HG02571 (cell line): ENCODE results near the gene DNM3.
"Not testable (repeated sequence)": the region's sequence is repeated elsewhere in the genome, so short reads cannot be mapped to it uniquely, and the experiment has no call there.

Experiments used
- ATAC-seq: cut with Tn5 transposase; IDR thresholded peaks from one replicate; pipeline ENCODE4 v1.9.1; 2021; ENCODE audit warnings: mild to moderate bottlenecking, moderate library complexity; ENCODE audit not compliant: unreplicated experiment

DNM3 gene

GRCh38 chr1:172307508-172307907 lies 466.2 kb downstream of the DNM3 start:
- not testable (repeated sequence) for ATAC-seq

DNA sequence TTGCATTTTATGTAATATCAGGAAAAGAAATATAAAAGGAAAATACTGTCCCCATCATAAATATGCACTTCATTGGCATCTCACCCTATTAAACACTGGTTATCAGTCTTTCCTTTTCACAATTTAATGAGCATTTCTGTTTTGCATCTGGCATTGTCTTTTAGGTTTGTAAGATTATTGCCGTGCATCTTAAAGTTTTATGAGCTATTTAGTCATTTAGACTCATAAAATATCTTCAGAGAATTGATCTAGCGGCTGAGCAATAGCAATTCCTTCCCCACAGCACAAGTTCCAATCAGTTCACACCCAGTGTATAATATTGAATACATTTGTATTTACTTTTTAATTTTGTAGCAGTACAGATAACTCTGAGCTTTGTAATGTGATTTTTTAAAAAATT lies 466.8 kb downstream of the DNM3 start:
- ATAC-seq = no peak

DNA sequence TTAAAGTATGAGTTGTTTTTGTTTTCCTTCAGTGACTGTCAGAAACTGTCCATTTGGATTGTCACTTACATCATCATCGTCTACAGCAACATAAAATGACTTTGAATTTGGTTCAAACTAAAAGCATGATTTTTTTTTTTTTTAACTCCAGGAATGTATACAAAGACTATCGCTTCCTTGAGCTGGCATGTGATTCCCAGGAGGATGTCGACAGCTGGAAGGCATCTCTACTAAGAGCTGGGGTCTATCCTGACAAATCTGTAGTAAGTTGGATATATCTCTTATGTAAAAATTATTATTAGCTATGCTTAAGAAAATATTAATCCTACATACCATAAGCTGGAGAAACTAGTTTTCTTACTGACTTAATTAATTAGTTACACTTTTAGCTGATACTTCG lies 467.3 kb downstream of the DNM3 start:
- ATAC-seq = no peak

DNA sequence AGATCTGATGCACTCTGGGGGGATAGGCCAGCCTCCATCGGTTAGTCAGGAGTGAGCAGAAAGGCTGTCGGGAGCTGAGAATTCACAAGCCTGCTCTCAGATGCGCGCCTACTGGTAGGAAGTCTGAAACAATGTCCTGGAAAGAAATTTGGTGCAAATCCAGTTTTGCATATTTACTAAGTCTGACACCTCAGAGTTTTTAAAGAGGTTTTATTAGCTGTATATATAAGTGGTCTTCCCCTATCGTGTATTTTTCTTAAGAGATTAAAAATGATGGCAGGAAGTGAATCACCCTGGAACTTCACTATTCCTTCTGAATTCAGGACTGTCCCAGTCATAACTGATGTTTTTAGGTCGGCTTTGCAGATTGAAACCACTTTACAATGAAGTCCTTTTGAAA lies 479.4 kb downstream of the DNM3 start:
- no peak for ATAC-seq

DNA sequence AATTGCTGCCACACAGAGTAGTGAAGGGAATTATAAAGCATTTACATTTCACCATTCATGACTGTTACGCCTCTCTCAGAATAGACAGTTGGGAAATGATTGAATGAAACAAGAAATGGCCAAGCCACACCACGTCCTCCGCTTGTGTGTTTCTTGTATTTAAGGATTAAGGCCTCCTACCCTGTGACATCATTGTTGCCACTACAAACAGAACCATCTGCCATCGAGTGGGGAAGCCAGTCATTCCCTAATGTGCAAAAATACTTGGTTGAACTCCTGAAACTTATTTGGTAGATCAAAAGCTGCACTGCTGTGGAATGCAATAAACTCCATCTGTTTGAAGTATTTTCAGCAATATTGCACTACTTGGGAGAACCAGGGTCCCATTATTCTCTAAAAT lies 480.2 kb downstream of the DNM3 start:
- ATAC-seq = no peak

DNA sequence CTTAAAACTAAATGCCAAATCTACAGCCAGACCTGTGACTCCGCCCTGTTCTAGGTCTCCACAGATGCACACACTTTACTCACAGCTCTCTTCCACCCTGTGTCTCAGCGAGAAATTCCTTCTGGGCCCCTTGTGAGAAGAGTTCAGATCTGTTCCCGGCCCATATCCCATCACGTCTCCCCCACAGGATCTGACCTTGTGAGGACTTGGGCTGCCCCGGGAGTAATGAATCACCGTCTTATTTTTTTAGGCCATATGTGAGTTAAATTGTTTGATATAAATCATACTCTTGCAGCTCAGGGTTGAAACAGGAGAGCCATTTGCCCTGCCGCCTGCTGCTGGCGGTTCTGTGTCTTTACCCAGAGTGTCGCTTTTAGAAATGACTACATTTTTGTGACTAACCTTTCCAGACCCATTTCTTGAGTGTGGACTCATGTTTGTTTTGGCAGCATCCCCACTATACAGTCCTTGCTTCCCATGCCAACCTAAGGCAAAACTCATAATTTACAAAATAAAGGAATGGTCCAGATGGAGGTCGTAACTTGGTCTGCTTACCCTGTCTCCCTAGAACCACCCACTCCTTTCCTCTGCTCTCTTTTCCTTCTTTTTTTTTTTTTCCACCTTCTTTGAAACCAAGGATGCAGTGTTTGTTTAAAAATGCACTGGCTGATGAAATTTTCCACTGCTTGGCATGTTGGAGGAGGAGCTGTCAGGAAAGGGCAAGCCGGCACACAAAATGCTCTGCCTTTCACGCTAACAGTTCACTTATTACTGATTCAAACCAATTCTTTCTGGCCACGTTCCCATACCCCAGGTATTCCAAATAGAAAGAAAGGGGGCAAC lies 481.1 kb downstream of the DNM3 start:
- ATAC-seq = no peak

- no peak for ATAC-seq
These were observed 482.4 kb downstream of the DNM3 start for GRCh38 chr1:172323686-172324085.

- no peak for ATAC-seq
These were observed 482.8 kb downstream of the DNM3 start for GRCh38 chr1:172324086-172324485.

DNA sequence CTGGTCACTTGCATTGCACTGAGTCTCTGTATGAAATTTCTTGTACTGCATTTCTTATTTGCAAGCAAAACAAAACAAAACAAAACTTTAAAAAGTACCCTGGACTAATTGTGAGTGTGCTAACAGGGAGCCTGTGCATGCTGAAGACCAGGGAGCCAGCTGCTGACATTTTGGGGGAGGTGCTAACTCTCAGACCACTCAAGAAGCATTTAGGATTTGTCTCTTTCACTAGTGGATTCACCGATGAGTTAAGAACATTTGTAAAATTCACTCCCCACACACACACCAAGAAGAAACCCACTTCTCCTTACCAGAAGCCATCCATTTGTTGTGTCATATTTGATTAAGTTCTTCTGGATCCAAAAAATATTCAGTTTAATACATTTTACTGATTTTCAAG lies 483.5 kb downstream of the DNM3 start:
- no peak for ATAC-seq

DNA sequence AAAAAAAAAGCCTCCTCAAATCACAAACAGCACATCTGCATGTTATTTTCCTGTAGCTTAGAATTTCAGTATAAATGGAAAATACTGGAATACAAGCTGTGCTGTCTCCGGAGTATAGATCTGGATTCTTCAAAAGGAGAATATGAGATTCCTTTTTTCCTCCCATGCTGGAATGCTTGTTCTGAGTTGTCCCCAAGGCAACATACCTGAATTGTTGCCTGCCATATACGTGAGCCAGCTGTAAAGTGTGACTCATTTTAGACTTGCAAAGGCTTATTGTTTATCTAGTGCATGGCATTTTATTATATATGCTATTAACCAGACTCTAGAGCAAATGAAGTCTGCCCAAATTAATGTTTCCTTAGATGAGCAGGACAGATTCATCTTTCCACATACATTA lies 484.2 kb downstream of the DNM3 start:
- ATAC-seq = no peak

DNA sequence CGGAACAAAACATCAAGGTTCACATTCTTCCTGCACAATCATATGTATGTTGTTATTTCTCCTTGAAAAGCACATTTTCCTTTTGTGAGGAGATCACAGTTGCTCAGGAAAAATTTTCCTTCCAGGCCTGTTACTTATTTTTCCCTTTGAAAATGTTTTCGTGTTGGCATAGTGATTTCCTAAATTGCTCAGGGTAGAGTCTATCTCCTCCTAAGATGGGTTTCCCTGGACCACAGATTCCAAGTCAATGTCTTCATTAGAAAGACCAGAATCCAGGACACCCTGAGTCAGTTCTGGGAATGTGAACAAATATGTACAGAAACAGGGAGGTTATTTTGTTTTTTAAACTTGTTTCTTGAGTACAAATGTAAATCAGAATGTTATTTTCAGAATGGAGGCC lies 484.8 kb downstream of the DNM3 start:
- no peak for ATAC-seq

DNA sequence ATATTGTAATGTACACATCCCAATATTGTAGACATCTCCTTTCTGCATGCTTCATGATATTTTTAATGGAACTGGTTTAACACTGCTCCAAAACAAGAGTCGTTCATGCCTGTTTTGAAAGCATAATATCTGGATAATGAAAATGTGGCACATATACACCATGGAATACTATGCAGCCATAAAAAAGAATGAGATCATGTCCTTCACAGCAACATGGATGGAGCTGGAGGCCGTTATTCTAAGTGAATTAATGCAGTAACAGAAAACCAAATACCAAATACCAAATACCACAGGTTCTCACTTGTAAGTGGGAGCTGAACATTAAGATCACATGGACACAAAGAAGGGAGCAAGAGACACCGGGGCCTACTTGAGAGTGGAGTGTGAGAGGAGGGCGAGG lies 487.0 kb downstream of the DNM3 start:
- no peak for ATAC-seq

DNA sequence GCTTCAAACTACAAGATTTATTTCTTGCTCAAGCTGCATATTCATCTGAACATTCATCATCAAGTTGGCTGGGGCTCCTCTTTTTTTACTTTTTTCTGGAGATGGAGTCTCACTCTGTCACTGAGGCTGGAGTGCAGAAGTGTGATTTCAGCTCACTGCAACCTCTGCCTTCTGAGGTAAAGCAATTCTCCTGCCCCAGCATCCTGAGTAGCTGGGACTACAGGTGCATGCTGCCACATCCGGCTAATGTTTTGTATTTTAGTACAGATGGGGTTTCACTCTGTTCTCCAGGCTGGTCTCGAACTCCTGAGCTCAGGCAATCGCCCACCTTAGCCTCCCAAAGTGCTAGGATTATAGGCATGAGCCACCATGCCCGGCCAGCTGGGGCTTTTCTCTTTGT lies 490.9 kb downstream of the DNM3 start:
- ATAC-seq = no peak

GRCh38 chr1:172335377-172335776 lies 494.1 kb downstream of the DNM3 start:
- no peak for ATAC-seq

DNA sequence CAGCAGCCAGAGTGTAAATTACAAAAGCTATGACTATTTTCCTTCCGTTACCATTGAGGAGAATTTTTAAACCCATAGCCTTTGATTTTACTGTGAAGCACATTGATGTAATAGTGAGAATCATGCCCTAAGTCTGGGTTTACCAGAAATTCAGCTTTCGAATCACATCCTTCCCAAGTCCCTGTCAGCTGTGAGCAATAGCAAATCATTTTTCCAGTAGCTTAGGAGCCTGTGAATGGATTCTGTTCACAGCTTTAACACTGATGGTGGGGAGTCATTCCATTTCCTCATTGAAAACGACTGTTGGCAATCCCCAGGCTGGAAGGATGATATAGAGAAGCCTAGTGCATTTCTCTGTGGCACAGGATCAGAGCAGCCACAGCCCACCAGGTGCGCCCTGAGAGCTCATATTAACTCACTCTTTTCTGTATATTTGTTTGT lies 497.0 kb downstream of the DNM3 start:
- ATAC-seq = peak; percentile 43

DNA sequence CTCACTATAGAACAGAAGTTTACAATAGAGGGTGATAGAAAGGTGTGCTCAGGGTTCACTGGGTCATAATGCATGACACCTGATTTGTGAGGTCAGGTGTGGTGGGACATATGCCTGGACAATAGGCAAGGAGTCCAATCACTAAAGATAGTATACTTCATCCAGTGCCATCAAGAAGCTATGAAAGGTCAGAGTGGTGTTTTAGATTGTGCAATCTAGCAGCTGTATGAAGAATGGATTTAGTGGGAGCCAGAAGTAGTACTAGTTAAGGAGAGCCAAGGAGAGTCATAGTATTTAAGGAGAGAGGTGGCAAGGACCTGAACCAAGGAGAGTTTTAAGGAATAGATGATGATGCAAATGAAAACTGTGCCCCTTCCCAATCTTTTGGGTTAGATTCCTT lies 498.5 kb downstream of the DNM3 start:
- ATAC-seq = no peak

- no peak for ATAC-seq
These were observed 499.2 kb downstream of the DNM3 start for GRCh38 chr1:172340520-172340919.

- ATAC-seq = no peak
These were observed 500.4 kb downstream of the DNM3 start for GRCh38 chr1:172341697-172342096.

DNA sequence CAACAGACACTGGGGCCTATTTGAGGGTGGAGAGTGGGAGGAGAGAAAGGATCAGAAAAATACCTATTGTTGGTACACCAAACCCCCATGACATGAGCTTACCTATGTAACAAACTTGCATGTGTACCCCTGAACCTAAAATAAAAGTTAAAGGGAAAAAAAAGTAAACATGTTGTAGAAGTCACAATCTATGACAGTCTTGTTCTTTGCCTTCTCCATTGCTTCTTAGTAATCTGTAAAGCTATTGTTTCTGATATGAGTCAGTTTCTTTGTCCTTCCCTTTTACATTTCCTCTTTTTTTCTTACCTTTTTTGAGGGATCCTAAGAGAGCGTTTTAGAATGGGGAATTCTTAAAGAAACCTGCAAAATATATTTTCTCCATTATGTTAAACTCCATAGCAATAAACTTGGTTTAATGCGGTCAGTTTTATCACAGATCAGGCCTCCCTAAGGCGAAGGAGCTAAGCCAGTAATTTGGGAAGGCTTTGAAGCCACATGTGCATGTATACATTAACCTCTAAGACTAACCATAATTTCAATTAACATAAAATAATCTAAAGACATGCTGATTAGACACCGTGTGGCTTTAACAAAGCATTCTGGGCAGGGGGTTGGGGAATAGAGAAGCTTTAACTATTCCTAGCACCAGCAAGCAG lies 501.4 kb downstream of the DNM3 start:
- ATAC-seq = peak; percentile 36

- no peak for ATAC-seq
These were observed 502.2 kb downstream of the DNM3 start for GRCh38 chr1:172343240-172344160.

DNA sequence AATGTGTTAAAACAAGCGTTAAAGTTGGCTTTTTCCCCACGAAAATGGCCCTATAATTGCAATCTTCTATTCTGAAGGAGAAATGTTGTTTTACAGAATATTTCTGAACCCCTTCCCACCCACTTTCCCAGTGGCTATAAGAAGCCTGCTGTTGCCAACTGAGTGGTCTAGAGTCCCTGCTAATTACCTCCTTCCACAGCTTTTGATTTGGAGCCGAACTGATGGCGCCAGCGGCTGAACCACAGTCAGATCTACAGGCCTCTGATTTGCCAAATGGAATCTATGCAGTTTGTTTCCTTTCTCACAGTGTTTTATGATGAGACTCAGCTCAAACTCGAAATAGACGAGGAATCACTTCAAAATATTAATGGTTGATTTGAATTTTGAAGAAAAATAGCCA lies 503.1 kb downstream of the DNM3 start:
- no peak for ATAC-seq
